Measurements from ENCODE around the gene RNF186. TPM values are rescaled to one million over a fixed set of nuclear protein-coding genes. Genes with fewer than 3 reads are reported as not detected.
A peak's percentile ranks its signal among the peaks of the same experiment; 100 is the strongest.

RNF186 gene
- total RNA-seq, 1 experiment from 2014 or later = not detected

DNA sequence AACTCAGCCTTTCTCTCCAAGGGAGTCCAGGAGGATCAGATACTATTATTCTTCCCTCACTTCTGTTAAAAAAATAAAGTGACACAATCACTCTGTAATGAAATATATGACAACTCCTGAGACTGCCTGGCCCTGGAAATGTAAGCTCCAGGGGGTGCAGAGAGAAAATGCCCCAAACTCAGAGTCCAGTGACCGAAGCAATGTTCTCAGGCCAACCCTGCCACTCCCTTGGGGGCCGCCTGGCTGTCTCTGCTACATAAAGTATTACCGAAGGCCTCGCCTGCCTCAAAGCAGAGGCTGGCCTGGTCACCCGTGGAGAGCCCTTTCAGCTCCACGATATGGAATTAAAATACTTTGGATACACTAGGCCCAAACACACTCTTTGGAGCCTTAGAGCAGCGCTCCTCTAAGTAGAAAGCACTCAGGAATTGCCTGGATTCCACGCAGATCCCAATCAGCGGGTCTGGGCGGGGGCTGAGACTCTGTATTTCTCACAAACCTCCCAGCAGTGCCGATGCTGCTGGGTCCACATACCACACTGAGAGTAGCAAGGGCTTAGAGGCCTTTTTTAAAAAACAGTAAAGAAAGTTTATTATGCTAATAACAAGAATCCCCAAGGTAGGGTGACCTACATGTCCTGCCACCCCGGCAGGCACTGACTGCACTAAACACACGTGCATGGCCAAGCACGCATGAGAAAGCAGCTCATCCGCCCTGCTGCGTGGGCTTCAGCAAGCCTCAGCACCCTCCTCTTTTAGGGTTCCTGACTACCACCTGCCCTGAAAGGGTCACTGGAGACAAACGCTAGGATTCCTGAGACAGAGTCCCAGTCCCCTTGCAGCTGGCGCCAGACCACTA is 46.5 kb downstream of the RNF186 start:
- DNase-seq (ENCODE audit: low read depth) = no peak

DNA sequence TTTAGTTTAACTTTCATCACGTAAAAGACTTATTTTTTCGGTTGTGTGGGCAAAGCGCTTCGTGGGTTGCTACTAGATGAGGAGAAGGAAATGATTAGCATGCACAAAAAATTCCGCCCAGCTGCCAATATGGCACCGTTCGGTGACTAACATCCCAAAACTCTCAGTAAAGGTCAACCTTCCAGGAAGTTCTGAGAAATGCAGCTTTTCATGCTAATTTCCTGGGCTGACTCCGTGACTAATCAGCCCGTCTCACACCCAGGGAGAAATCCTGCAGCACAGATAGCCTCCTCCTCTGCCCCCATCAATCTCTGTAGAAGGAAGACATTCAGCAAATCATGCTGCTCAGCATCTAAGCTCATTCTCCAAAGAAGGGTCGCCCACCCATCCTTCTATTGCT is 49.5 kb downstream of the RNF186 start:
- peak; percentile 98 for DNase-seq (ENCODE audit: low read depth)

DNA sequence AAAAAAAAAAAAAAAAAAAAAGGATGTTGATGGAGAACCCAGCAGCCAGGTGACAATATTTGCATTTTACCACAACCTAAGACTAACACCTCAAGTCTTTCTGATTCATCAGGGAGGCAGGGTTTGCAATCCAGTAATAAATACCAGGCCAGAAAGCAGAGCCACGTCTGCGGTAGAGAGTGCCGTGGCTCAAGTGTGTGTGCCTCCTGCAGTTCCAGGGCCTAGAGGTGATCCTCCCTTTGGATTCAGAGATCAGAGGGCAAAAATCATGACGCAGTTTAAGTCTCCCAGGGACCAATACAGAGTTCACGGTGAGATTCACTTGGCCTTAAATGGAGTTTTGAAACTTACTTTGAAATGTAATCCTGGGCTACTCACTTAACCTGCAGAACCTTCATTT is 50.2 kb downstream of the RNF186 start:
- peak; percentile 84 for DNase-seq (ENCODE audit: low read depth)

Other genes starting within 250 kb of the RNF186 start
- 38.9 and 44.7 TPM in 2 replicates for gene NBL1, start 171.0 kb downstream of the RNF186 start, total RNA-seq (2014; rRNA removed; shearing (Covaris generic))
- gene HTR6, start 150.4 kb downstream of the RNF186 start, total RNA-seq (2014; rRNA removed; shearing (Covaris generic)) = not detected in 2 replicates
- gene TMCO4, start 15.4 kb downstream of the RNF186 start, total RNA-seq (2014; rRNA removed; shearing (Covaris generic)) = 13.1 and 18.9 TPM in 2 replicates
- 3.3 and 3.6 TPM in 2 replicates for gene OTUD3, start 67.1 kb upstream of the RNF186 start, total RNA-seq (2014; rRNA removed; shearing (Covaris generic))
- gene PLA2G2E, start 108.3 kb upstream of the RNF186 start, total RNA-seq (2014; rRNA removed; shearing (Covaris generic)) = not detected in 2 replicates
- not detected in 2 replicates for gene PLA2G2A, start 164.3 kb upstream of the RNF186 start, total RNA-seq (2014; rRNA removed; shearing (Covaris generic))